GM10248 (cell line): Measurements from ENCODE around the gene SCUBE1.

ENCODE experiments used
- CTCF ChIA-PET: fragments of 300-600 bp; sonication (Branson Sonifier 250); formaldehyde crosslinking; extraction: SDS; loops from one replicate; lab custom pipeline; 2021; ENCODE audit warnings: antibody characterized with exemption; lab: Yijun Ruan, JAX
- POLR2A ChIA-PET: fragments of 350-650 bp; sonication (Branson Sonifier 250); formaldehyde crosslinking; extraction: SDS; loops from one replicate; lab custom pipeline; 2020; ENCODE audit warnings: antibody characterized with exemption; lab: Yijun Ruan, JAX
- DNase-seq: peaks from one replicate; pipeline ENCODE4 v3.0.0; 2012; ENCODE audit errors: extremely low spot score
- TF ChIP-seq, protein P1 (sequence below): IDR thresholded peaks from 2 replicates; pipeline ENCODE4 v1.5.1; 2012; ENCODE audit warnings: mild to moderate bottlenecking, low read depth; ENCODE audit errors: extremely low read depth, missing control alignments, control extremely low read depth

SCUBE1 gene

DNA sequence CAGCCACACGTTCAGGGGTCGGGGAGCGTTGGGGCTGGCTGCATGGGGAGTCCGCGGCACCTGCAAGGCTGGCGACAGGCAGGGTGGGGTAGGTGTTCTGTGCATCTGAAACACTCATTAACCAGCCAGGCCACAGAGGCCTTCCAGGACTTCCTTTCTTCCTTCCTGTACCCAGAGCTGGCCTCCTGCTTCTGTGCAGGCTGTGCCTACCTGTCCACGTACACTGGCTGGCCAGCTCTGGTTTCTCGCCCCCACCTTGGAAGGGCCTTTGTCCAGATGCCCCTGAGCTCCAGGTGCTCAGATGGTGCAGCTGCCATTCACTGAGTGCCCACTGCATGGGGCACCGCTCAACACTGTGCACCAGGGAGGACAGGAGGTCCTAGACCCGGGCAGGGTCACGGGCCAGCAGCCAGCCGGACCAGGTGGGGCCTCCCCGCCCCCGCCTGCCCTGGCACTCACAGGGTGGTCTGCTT lies 172.1 kb downstream of the SCUBE1 start:
- POLR2A ChIA-PET, result no interaction called here
- DNase-seq, result no peak
- TF ChIP-seq, protein P1, sequence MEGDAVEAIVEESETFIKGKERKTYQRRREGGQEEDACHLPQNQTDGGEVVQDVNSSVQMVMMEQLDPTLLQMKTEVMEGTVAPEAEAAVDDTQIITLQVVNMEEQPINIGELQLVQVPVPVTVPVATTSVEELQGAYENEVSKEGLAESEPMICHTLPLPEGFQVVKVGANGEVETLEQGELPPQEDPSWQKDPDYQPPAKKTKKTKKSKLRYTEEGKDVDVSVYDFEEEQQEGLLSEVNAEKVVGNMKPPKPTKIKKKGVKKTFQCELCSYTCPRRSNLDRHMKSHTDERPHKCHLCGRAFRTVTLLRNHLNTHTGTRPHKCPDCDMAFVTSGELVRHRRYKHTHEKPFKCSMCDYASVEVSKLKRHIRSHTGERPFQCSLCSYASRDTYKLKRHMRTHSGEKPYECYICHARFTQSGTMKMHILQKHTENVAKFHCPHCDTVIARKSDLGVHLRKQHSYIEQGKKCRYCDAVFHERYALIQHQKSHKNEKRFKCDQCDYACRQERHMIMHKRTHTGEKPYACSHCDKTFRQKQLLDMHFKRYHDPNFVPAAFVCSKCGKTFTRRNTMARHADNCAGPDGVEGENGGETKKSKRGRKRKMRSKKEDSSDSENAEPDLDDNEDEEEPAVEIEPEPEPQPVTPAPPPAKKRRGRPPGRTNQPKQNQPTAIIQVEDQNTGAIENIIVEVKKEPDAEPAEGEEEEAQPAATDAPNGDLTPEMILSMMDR, result no peak
- CTCF ChIA-PET, result no interaction called here

DNA sequence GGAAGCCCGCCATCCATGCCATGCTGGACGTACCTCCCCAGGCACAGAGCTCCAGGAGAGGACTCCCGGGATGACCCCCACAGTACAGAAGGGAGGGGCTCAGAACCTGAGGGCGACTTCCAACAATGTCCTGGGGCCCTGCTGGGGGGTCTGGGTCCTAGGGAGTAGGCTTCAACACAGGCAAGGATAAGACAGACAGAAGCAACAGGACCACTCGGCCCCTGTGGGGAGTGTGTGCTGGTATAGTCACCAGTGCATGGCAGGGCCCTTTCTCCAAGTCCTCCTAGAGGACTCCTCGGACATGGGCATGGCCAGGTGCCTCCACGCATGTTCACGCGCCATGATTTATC lies 173.1 kb downstream of the SCUBE1 start:
- DNase-seq, result no peak
- ChIA-PET POLR2A (no interaction called here), CTCF (no interaction called here)
- TF ChIP-seq, protein P1, result no peak

DNA sequence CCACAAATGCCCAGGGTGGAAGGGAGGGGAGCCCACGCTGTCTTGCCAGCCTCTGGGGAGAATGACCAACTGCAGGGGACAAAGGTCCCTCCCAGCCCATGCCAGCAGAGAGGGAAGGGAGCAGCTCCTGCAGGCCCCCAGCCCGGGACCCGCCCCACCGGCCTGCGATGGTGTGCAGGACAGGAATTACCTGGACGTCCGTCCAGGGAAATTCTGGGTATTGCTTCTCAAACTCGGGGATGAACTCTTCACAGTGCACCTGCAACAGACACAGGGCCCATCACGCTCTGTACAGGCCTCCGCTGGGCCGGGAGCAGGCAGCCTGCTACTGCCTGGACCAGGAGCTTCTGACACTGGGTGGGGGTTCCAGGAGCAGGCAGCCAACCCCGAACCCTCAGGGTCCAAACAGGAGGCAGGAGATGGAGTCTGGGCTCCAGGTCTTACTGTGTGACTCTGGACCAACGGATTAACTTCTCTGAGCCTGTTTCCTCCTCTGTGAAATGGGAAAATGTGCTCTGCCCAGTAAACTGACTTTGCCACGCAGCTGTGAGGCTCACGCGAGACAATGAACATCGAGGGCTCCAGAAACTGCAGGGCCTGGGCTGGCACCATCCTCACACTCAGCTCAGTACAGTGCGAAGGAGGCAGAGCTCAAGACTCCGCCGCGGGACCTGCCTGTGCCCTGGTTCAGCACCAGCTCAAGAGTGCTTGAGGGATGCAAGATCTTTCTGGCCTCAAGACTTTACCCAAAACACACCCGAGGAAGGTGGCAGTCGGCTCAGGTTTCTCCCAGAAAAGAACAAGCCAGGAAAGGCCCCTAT lies 173.7 kb downstream of the SCUBE1 start:
- TF ChIP-seq, protein P1, result no peak
- CTCF ChIA-PET, result interaction anchor here (0.6 kb wide), 1 partner anchor 74 kb away, joined by 4 read pairs; no protein-coding TSS in a partner anchor
- POLR2A ChIA-PET, result interaction anchor here (0.6 kb wide), 1 partner anchor 154 kb away, joined by 4 read pairs; the partner anchor contains the start of gene PACSIN2
- DNase-seq, result no peak

DNA sequence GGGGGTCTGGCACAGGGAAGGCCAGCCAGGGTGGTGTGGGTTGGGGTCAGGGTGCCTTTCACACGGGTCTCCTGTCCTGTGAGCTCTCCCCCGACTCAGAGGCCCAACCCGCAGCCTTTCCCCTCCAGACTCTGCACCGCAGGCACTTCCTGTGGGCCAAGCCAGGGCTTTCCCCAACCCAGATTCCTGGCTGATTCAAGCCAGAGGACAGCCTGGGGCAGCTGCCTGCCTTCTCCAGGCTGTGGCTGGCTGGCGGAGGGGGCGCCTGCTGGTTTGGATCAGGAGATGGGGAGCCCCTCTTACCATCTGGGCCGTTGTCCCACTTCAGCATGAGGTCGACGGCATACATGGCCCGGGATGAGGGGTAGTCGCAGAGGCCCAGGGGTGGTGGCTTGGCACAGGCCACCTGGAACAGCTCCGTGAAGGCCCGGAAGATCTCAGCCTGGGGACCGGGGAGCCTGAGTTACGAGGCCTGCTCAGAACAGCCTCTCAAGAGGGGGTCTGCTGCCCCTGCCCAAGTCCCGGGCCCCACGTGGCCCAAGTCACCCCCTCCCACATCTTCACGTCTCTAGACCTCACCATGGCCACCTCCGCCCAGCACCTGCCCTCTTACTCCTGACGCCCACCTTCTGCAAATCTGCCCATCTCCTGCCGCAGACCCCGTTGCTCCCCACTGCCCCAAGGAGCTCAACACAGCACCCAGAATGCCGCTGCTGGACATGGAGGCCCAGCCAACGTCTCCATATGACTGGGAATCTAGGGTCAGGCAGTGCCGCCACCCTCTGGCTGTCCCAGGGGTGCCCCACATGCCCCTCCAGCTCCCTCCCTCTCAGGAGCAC lies 174.5 kb downstream of the SCUBE1 start:
- DNase-seq, result no peak
- POLR2A ChIA-PET, result interaction anchor here (0.6 kb wide), 1 partner anchor 275 kb away, joined by 4 read pairs; no protein-coding TSS in a partner anchor
- TF ChIP-seq, protein P1, result no peak
- CTCF ChIA-PET, result interaction anchor here (0.6 kb wide), 1 partner anchor 74 kb away, joined by 4 read pairs; no protein-coding TSS in a partner anchor

DNA sequence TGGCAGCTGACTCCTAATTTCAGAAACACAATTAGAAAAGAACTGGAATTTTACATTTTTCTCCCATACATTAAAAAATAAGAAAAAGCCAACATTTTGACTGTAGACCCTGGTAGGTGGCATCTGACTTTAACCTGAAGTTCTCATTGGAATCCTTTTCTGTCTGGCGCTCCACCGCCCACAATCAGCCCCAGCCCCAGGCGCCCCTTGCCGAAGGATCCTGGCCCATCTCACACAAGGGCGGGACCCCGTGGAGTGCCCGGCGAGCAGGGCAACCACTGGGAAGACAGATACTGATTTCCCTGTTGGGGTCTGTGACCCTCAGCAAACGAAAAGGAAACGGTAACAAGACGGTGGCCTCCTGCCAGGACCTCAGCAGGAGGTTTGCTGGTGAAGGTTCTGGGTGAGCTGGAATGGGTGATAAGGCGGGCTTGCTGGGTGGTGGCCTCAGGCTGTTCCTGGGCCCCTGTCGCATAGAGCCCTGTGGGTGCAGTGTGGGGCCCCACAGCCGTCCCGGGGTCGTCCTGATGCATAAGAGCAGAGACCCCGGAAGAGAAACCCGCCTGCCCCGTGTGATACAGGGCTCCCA lies 176.1 kb downstream of the SCUBE1 start:
- DNase-seq, result no peak
- TF ChIP-seq, protein P1, result no peak
- CTCF ChIA-PET, result no interaction called here
- POLR2A ChIA-PET, result no interaction called here
